Lower lobe of right lung (tissue), 2 donors: ENCODE results near the gene PNCK. TPM values are rescaled to one million over a fixed set of nuclear protein-coding genes. Genes with fewer than 3 reads are reported as not detected.

Source experiments
- ATAC-seq, 2 donors: fragments of 200-7000 bp; cut with Tn5 transposase; one replicate each; pipeline ENCODE4 v1.9.1; 2020 to 2022; ENCODE audit warnings: mild to moderate bottlenecking in 2 of 2, moderate library complexity in 2 of 2
- DNase-seq: peaks from one replicate; pipeline ENCODE4 v3.0.0-alpha.2; 2020
- H3K27ac ChIP-seq: fragments of 200-600 bp; one replicate; pipeline ENCODE4 v1.8.0; 2022
- H3K27me3 ChIP-seq: fragments of 200-600 bp; one replicate; pipeline ENCODE4 v1.8.0; 2022; ENCODE audit warnings: low read depth
- H3K36me3 ChIP-seq: fragments of 200-600 bp; one replicate; pipeline ENCODE4 v1.8.0; 2022; ENCODE audit warnings: mild to moderate bottlenecking
- H3K4me1 ChIP-seq: fragments of 200-600 bp; one replicate; pipeline ENCODE4 v1.8.0; 2022
- H3K4me3 ChIP-seq: fragments of 200-600 bp; one replicate; pipeline ENCODE4 v1.8.0; 2022; ENCODE audit warnings: mild to moderate bottlenecking
- H3K9me3 ChIP-seq: fragments of 200-600 bp; one replicate; pipeline ENCODE4 v1.8.0; 2022
- intact Hi-C: fragments of 100-400 bp; cut with DNase I; formaldehyde crosslinking; loops from one replicate; pipeline ENCODE4 v1.11.0; 2022
- long read RNA-seq: library from polyadenylated mRNA; unstranded; transcript quantifications from one replicate; pipeline ENCODE4 v2.0.0, GENCODE V29; 2021
- total RNA-seq: library from RNA; stranded (reverse); fragmentation: NEBNext Ultra II Directional; extraction: Animal tissue kit (Norgen Biotek cat#: 25700); gene quantifications from one replicate; pipeline ENCODE4 v1.2.1, GENCODE V29; 2021
- TF ChIP-seq, protein P1 (sequence below): fragments of 200-600 bp; IDR thresholded peaks from one replicate; pipeline ENCODE4 v1.8.0; 2022; ENCODE audit warnings: antibody characterized with exemption, mild to moderate bottlenecking
- donor health status: DM: no; HTN: yes; CAD: no; lungs with severe emphysema.

The PNCK gene
- not detected for total RNA-seq
- long read RNA-seq: 0 reads

GRCh38 chrX:153673428-153674218 lies at the start of gene PNCK:
PNCK (minus strand) TSS chrX:153673813; CDS start chrX:153673076, 737 bp downstream.
- H3K4me1 ChIP-seq: no peaks in the 10 kb centered on the region
- ATAC-seq (no peak), DNase-seq (no peak)
- TF ChIP-seq, protein P1, sequence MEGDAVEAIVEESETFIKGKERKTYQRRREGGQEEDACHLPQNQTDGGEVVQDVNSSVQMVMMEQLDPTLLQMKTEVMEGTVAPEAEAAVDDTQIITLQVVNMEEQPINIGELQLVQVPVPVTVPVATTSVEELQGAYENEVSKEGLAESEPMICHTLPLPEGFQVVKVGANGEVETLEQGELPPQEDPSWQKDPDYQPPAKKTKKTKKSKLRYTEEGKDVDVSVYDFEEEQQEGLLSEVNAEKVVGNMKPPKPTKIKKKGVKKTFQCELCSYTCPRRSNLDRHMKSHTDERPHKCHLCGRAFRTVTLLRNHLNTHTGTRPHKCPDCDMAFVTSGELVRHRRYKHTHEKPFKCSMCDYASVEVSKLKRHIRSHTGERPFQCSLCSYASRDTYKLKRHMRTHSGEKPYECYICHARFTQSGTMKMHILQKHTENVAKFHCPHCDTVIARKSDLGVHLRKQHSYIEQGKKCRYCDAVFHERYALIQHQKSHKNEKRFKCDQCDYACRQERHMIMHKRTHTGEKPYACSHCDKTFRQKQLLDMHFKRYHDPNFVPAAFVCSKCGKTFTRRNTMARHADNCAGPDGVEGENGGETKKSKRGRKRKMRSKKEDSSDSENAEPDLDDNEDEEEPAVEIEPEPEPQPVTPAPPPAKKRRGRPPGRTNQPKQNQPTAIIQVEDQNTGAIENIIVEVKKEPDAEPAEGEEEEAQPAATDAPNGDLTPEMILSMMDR: no peak
- no peak within 1 kb of the TSS for H3K27ac ChIP-seq
- no peaks in the 10 kb centered on the region for H3K36me3 ChIP-seq
- peaks cover 5% of the 10 kb centered on the region for H3K27me3 ChIP-seq
- H3K4me3 ChIP-seq: no peak within 1 kb of the TSS
- intact Hi-C loops: no loop called here
- H3K9me3 ChIP-seq: no peaks in the 10 kb centered on the region

DNA sequence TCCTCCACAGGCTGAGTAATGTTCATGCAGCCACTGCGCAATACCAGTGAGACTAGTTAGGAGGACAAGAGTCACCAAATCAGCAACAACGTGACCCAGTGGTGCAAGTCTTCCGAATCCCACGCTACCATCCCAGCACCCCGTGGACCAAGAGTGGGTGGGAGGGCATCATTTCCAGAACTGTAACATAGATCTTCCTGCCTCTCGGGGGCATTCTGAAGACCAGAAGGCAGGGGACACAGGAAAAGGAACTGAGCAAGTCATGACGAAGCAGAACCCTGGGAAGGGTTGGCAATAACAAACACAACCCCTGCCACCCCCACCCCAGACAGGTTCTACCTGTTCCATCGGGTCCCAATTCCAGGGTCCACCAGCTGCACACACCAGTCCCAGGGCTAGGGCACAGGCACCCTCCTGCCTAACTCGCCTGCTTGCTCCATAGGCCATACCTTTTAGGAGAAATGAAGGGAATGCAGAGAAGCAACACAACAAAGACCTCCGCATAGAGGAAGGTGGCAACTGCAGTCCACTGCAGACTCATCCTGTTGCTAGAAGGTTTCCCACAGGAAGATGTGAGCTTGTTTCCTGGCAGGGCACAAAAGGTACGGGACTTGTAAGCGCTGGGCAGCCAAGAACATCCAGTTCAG lies 49.2 kb upstream of the PNCK start:
- intact Hi-C loops: no loop called here
- Histone ChIP-seq H3K27me3 (no peaks in the 10 kb centered on the region), H3K27ac (peak overlapping the region; percentile 88), H3K4me3 (peak overlapping the region; percentile 72), H3K4me1 (peaks cover 42% of the 10 kb centered on the region), H3K36me3 (peaks cover 31% of the 10 kb centered on the region), H3K9me3 (no peaks in the 10 kb centered on the region)
- ATAC-seq (no peak), DNase-seq (peak; percentile 58)
- TF ChIP-seq, protein P1: no peak

- no peak overlapping the region for H3K4me3 ChIP-seq
- H3K27ac ChIP-seq: no peak overlapping the region
- intact Hi-C loops: no loop called here
- no peak for DNase-seq
- H3K4me1 ChIP-seq: peaks cover 12% of the 10 kb centered on the region
- H3K36me3 ChIP-seq: peaks cover 49% of the 10 kb centered on the region
- TF ChIP-seq, protein P1: no peak
- no peaks in the 10 kb centered on the region for H3K27me3 ChIP-seq
- no peak for ATAC-seq
- H3K9me3 ChIP-seq: no peaks in the 10 kb centered on the region
These were observed 46.1 kb upstream of the PNCK start for GRCh38 chrX:153719701-153720100.

DNA sequence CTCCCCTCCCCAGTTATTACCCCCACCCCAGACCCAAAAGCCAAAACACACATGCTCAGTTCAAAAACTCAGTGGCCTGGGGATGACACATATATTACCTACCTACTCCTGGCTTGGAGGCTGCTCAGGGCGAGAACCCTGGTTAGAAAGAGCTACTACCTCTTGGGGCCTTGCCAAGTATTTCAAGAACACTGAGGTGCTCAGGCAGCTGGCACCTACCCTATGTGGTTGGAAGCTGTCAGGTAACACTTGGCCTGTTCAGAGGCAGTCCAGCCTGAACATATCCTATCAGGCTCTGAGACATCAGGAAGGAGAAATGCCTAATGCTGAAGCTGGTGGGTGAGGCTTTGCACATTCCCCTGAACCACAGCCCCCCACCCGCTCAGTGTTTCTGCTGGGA lies 45.6 kb upstream of the PNCK start:
- Histone ChIP-seq H3K36me3 (peaks cover 53% of the 10 kb centered on the region), H3K27ac (no peak overlapping the region)
- peak; percentile 29 to 37 for ATAC-seq

GRCh38 chrX:153717445-153717844 lies 43.8 kb upstream of the PNCK start:
- no peak overlapping the region for H3K4me3 ChIP-seq
- H3K27ac ChIP-seq: no peak overlapping the region
- H3K36me3 ChIP-seq: peaks cover 64% of the 10 kb centered on the region
- H3K27me3 ChIP-seq: no peaks in the 10 kb centered on the region
- no peak for ATAC-seq
- no peak for DNase-seq
- H3K9me3 ChIP-seq: no peaks in the 10 kb centered on the region
- intact Hi-C loops: no loop called here
- H3K4me1 ChIP-seq: peaks cover 5% of the 10 kb centered on the region
- TF ChIP-seq, protein P1: no peak

More for the DNA sequence above, 45.6 kb upstream of the PNCK start:
- no peaks in the 10 kb centered on the region for H3K9me3 ChIP-seq
- DNase-seq: no peak
- H3K4me3 ChIP-seq: no peak overlapping the region
- H3K27me3 ChIP-seq: no peaks in the 10 kb centered on the region
- TF ChIP-seq, protein P1: no peak
- peaks cover 12% of the 10 kb centered on the region for H3K4me1 ChIP-seq
- intact Hi-C loops: no loop called here
